Activated CD4-positive, CD25-positive, alpha-beta regulatory T cell (primary cell): Measurements from ENCODE around the gene KRT36.

Experiments used
- DNase-seq, 4 experiments: peaks; one replicate each; lab custom pipeline; 2025; lab: John Stamatoyannopoulos, UW

KRT36 gene

GRCh38 chr17:41439375-41439774 is 50.3 kb downstream of the KRT36 start:
- DNase-seq: no peak

- no peak for DNase-seq
Measured at GRCh38 chr17:41437769-41438168, 51.9 kb downstream of the KRT36 start.

- DNase-seq: no peak
Measured at GRCh38 chr17:41437254-41437653, 52.5 kb downstream of the KRT36 start.
